H9 (cell line): ENCODE results near the gene VRK3. TPM values are rescaled to one million over a fixed set of nuclear protein-coding genes. Genes with fewer than 3 reads are reported as not detected.
A peak's percentile ranks its signal among the peaks of the same experiment; 100 is the strongest.

Source experiments
- DNase-seq: peaks from one replicate; pipeline ENCODE4 v3.0.0-alpha.2; 2017
- H2AFZ ChIP-seq: one replicate; pipeline ENCODE4 v1.6.1; 2013; ENCODE audit warnings: mild to moderate bottlenecking, low read length, control low read depth, moderate library complexity
- H2AK5ac ChIP-seq: 2 replicates; pipeline ENCODE4 v1.6.1; 2013; ENCODE audit warnings: low read length, control low read depth, mixed read lengths; ENCODE audit not compliant: insufficient read length
- H2BK120ac ChIP-seq: one replicate; pipeline ENCODE4 v1.6.1; 2013; ENCODE audit warnings: low read depth, mild to moderate bottlenecking, low read length, control low read depth, inconsistent platforms; ENCODE audit not compliant: poor library complexity, severe bottlenecking
- H2BK12ac ChIP-seq: 2 replicates; pipeline ENCODE4 v1.6.1; 2013; ENCODE audit warnings: low read length, control low read depth, mixed read lengths, low read depth; ENCODE audit not compliant: insufficient read length
- H2BK15ac ChIP-seq: 2 replicates; pipeline ENCODE4 v1.6.1; 2013; ENCODE audit warnings: low read depth, low read length, control low read depth
- H2BK20ac ChIP-seq: one replicate; pipeline ENCODE4 v1.6.1; 2013; ENCODE audit warnings: low read depth, mild to moderate bottlenecking, low read length, control low read depth, inconsistent platforms; ENCODE audit not compliant: poor library complexity, severe bottlenecking
- H2BK5ac ChIP-seq: 2 replicates; pipeline ENCODE4 v1.6.1; 2013; ENCODE audit warnings: low read length, control low read depth, mixed read lengths; ENCODE audit not compliant: insufficient read length
- H3K14ac ChIP-seq: 2 replicates; pipeline ENCODE4 v1.6.1; 2013; ENCODE audit warnings: low read length, control low read depth; ENCODE audit not compliant: insufficient read depth
- H3K18ac ChIP-seq: 2 replicates; pipeline ENCODE4 v1.6.1; 2013; ENCODE audit warnings: low read depth, mild to moderate bottlenecking, mixed read lengths, low read length, control low read depth; ENCODE audit not compliant: insufficient read length
- H3K23ac ChIP-seq: 2 replicates; pipeline ENCODE4 v1.6.1; 2013; ENCODE audit warnings: low read length, control low read depth, mixed read lengths, low read depth; ENCODE audit not compliant: insufficient read length
- H3K23me2 ChIP-seq: 2 replicates; pipeline ENCODE4 v1.6.1; 2013; ENCODE audit warnings: low read depth, mild to moderate bottlenecking, mixed read lengths, low read length, control low read depth; ENCODE audit not compliant: insufficient read length, poor library complexity, severe bottlenecking
- H3K27ac ChIP-seq: 2 replicates; pipeline ENCODE4 v1.5.1; 2013; ENCODE audit warnings: low read length, control low read depth, mixed read lengths, low read depth; ENCODE audit not compliant: insufficient read length
- H3K27me3 ChIP-seq: 2 replicates; pipeline ENCODE4 v1.6.1; 2013; ENCODE audit warnings: low read length, control low read depth, inconsistent platforms; ENCODE audit not compliant: insufficient read depth
- H3K4ac ChIP-seq: 2 replicates; pipeline ENCODE4 v1.6.1; 2013; ENCODE audit warnings: low read depth, mild to moderate bottlenecking, control low read depth, inconsistent platforms, low read length, moderate library complexity
- H3K4me1 ChIP-seq: 2 replicates; pipeline ENCODE4 v1.6.1; 2013; ENCODE audit warnings: low read length, control low read depth, inconsistent platforms; ENCODE audit not compliant: insufficient read depth
- H3K4me2 ChIP-seq: 2 replicates; pipeline ENCODE4 v1.6.1; 2013; ENCODE audit warnings: low read length, control low read depth, mixed read lengths; ENCODE audit not compliant: insufficient read length, insufficient read depth
- H3K56ac ChIP-seq: 2 replicates; pipeline ENCODE4 v1.6.1; 2013; ENCODE audit warnings: low read depth, mild to moderate bottlenecking, mixed read lengths, low read length, control low read depth; ENCODE audit not compliant: insufficient read length
- H3K79me1 ChIP-seq: 2 replicates; pipeline ENCODE4 v1.6.1; 2013; ENCODE audit warnings: low read depth, mild to moderate bottlenecking, moderate library complexity, low read length, control low read depth, inconsistent platforms; ENCODE audit not compliant: insufficient read depth, poor library complexity, severe bottlenecking
- H3K79me2 ChIP-seq: 2 replicates; pipeline ENCODE4 v1.6.1; 2013; ENCODE audit warnings: low read length, control low read depth, inconsistent platforms; ENCODE audit not compliant: insufficient read depth
- H3K9ac ChIP-seq: 2 replicates; pipeline ENCODE4 v1.6.1; 2013; ENCODE audit warnings: low read length, control low read depth, mixed read lengths; ENCODE audit not compliant: insufficient read length; ENCODE audit errors: extremely low read depth
- H3K9me3 ChIP-seq: one replicate; pipeline ENCODE4 v1.6.1; 2013; ENCODE audit warnings: low read depth, low read length, inconsistent platforms; ENCODE audit not compliant: control insufficient read depth
- H3T11ph ChIP-seq: one replicate; pipeline ENCODE4 v1.6.1; 2013; ENCODE audit warnings: mild to moderate bottlenecking, low read length, control low read depth, inconsistent platforms
- H4K20me1 ChIP-seq: one replicate; pipeline ENCODE4 v1.6.1; 2013; ENCODE audit not compliant: control insufficient read depth, insufficient read length, insufficient read depth
- H4K5ac ChIP-seq: 2 replicates; pipeline ENCODE4 v1.6.1; 2013; ENCODE audit warnings: low read depth, mild to moderate bottlenecking, mixed read lengths, low read length, control low read depth; ENCODE audit not compliant: insufficient read length
- H4K8ac ChIP-seq: replicated peaks from 2 replicates; pipeline ENCODE4 v1.6.1; 2013; ENCODE audit warnings: low read length, control low read depth, mixed read lengths, low read depth; ENCODE audit not compliant: insufficient read length
- H4K91ac ChIP-seq: 2 replicates; pipeline ENCODE4 v1.6.1; 2013; ENCODE audit warnings: low read depth, mild to moderate bottlenecking, moderate library complexity, mixed read lengths, low read length, control low read depth; ENCODE audit not compliant: insufficient read length
- H3K27ac Mint-ChIP-seq, 3 experiments: 2 replicates in 2 of 3; 3 replicates in 1 of 3; pipeline ENCODE4 v1.8.0; 2020 to 2021; ENCODE audit warnings: mixed read lengths in 3 of 3, mild to moderate bottlenecking in 1 of 3, moderate library complexity in 1 of 3
- H3K27me3 Mint-ChIP-seq: 2 replicates; pipeline ENCODE4 v1.8.0; 2021; ENCODE audit warnings: low read depth, mild to moderate bottlenecking, moderate library complexity, mixed read lengths
- H3K36me3 Mint-ChIP-seq, 3 experiments: 2 replicates in 2 of 3; 3 replicates in 1 of 3; pipeline ENCODE4 v1.8.0; 2020 to 2021; ENCODE audit warnings: low read depth in 3 of 3, mixed read lengths in 3 of 3; ENCODE audit not compliant: insufficient read depth in 1 of 3
- H3K4me1 Mint-ChIP-seq, 2 experiments: 2 replicates each; pipeline ENCODE4 v1.8.0; 2020; ENCODE audit warnings: mixed read lengths in 2 of 2
- H3K4me3 Mint-ChIP-seq, 2 experiments: 2 replicates in 1 of 2; 3 replicates in 1 of 2; pipeline ENCODE4 v1.8.0; 2020 to 2021; ENCODE audit warnings: mild to moderate bottlenecking in 2 of 2, mixed read lengths in 2 of 2, moderate library complexity in 1 of 2
- H3K9me3 Mint-ChIP-seq, 2 experiments: 2 replicates in 1 of 2; 3 replicates in 1 of 2; pipeline ENCODE4 v1.8.0; 2020; ENCODE audit warnings: mild to moderate bottlenecking in 2 of 2, mixed read lengths in 2 of 2, moderate library complexity in 1 of 2
- WGBS: extraction: QIAGEN DNeasy Blood & Tissue Kit; methylation state at CpG from one replicate; pipeline ENCODE4 v1.1.7; 2013; ENCODE audit warnings: missing lambda C conversion rate, low lambda C conversion rate, mixed read lengths; ENCODE audit not compliant: insufficient read length; ENCODE audit errors: extremely low coverage; 5-methylcytosine and 5-hydroxymethylcytosine counted together
- total RNA-seq: library from RNA; stranded (reverse); gene quantifications from 2 replicates; pipeline ENCODE4 v1.2.1, GENCODE V29; 2021
- TF ChIP-seq, protein P1 (sequence below): fragments of 200-600 bp; sonication (generic); conservative IDR thresholded peaks from 3 replicates; pipeline ENCODE4 v1.8.0; 2021; ENCODE audit warnings: antibody characterized with exemption, mild to moderate bottlenecking

The VRK3 gene
- total RNA-seq, 1 experiment from 2014 or later, result 33.5 TPM

DNA sequence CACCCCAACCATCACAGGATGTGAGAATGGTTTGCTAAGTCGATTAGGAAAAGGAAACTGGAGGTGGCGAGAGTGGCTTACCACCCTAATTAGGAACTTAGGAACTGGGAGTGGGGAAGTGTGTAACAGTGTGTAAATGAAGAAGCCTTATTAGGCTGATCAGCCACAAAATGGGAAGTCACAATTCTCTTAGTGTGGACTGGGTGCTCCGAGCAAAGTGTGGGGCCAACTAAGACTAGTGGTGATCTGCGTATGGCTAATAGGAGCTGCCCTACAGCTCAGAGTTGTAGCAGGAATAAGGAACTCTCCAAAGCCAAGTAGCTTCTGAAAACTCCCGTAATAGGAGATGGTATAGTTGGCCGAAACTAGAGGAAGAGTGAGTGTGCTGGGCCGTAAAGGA, 71.8 kb downstream of the VRK3 start:
- no peak overlapping the region for H2BK20ac ChIP-seq

More for the DNA sequence above, 71.8 kb downstream of the VRK3 start:
- H2BK12ac ChIP-seq, result no peak overlapping the region
- H3K9ac ChIP-seq, result no peak overlapping the region
- no peak overlapping the region for H3K56ac ChIP-seq
- no peaks in the 10 kb centered on the region for H3K23me2 ChIP-seq
- no peaks in the 10 kb centered on the region; a peak in 3 of 5 replicates for H3K9me3 Mint-ChIP-seq
- H3T11ph ChIP-seq, result no peak overlapping the region
- H3K23ac ChIP-seq, result no peak overlapping the region
- no peaks in the 10 kb centered on the region for H3K27me3 ChIP-seq
- no peak overlapping the region for H4K8ac ChIP-seq
- no peak overlapping the region; a peak in 1 of 5 replicates for H3K4me3 Mint-ChIP-seq
- H3K4me1 ChIP-seq, result peaks cover 3% of the 10 kb centered on the region; the same call in 1 of the 2 replicates
- H2AFZ ChIP-seq, result no peak overlapping the region
- no peak overlapping the region for H4K91ac ChIP-seq
- peaks cover 22 to 44% of the 10 kb centered on the region in 2 experiments for H3K4me1 Mint-ChIP-seq
- H3K27me3 Mint-ChIP-seq, result peaks cover 5% of the 10 kb centered on the region
- no peaks in the 10 kb centered on the region for H4K20me1 ChIP-seq
- H3K79me2 ChIP-seq, result no peaks in the 10 kb centered on the region
- no peak overlapping the region for H4K5ac ChIP-seq
- no peak overlapping the region for H3K4me2 ChIP-seq
- TF ChIP-seq, protein P1, sequence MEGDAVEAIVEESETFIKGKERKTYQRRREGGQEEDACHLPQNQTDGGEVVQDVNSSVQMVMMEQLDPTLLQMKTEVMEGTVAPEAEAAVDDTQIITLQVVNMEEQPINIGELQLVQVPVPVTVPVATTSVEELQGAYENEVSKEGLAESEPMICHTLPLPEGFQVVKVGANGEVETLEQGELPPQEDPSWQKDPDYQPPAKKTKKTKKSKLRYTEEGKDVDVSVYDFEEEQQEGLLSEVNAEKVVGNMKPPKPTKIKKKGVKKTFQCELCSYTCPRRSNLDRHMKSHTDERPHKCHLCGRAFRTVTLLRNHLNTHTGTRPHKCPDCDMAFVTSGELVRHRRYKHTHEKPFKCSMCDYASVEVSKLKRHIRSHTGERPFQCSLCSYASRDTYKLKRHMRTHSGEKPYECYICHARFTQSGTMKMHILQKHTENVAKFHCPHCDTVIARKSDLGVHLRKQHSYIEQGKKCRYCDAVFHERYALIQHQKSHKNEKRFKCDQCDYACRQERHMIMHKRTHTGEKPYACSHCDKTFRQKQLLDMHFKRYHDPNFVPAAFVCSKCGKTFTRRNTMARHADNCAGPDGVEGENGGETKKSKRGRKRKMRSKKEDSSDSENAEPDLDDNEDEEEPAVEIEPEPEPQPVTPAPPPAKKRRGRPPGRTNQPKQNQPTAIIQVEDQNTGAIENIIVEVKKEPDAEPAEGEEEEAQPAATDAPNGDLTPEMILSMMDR, result no peak
- no peak overlapping the region for H2BK5ac ChIP-seq
- H2BK15ac ChIP-seq, result no peak overlapping the region
- no peaks in the 10 kb centered on the region for H3K79me1 ChIP-seq
- H3K9me3 ChIP-seq, result no peaks in the 10 kb centered on the region
- no peak overlapping the region for H3K27ac ChIP-seq
- no CpG with 5 or more reads among the region's 7 CpGs for WGBS
- no peak for DNase-seq
- 0 out of 7 replicates have a peak overlapping the region, but pooled peaks of 1 of the 3 experiments have one; percentile 49 for H3K27ac Mint-ChIP-seq
- H3K14ac ChIP-seq, result no peak overlapping the region
- H3K18ac ChIP-seq, result no peak overlapping the region
- H3K36me3 Mint-ChIP-seq, result no peaks in the 10 kb centered on the region
- no peak overlapping the region for H2BK120ac ChIP-seq
- no peak overlapping the region for H2AK5ac ChIP-seq
- no peak overlapping the region for H3K4ac ChIP-seq
